Measurements from ENCODE around the gene SVOP. TPM values are rescaled to one million over a fixed set of nuclear protein-coding genes. Genes with fewer than 3 reads are reported as not detected.

SVOP gene
- total RNA-seq, 2 donors from 2014 or later, result 0.10 to 0.12 TPM

GRCh38 chr12:108982621-108983219 lies 38.1 kb downstream of the SVOP start:
- no peak for ATAC-seq
- intact Hi-C loops (cut with DNase I), result no loop called here
- no peak for DNase-seq

DNA sequence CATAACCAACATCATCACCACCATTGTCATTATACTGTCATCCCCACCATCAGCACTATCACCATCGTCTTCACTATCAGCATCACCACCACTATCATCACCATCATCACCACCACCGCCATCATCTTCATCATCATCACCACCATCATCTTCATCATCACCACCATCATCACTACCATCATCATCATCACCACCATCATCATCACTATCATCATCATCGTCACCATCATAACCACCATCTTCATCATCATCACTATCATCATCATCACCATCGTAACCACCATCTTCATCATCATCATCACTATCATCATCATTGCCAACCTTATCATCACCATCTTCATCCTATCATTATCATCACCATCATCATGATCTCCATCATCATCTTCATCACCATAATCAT lies 39.0 kb downstream of the SVOP start:
- no peak for ATAC-seq
- intact Hi-C loops (cut with DNase I), result no loop called here

GRCh38 chr12:108980831-108981618 lies 39.8 kb downstream of the SVOP start:
- ATAC-seq (peak; percentile 89 to 93), DNase-seq (no peak)
- intact Hi-C loops (cut with DNase I), result no loop called here

More for the DNA sequence above, 39.0 kb downstream of the SVOP start:
- no peak for DNase-seq

DNA sequence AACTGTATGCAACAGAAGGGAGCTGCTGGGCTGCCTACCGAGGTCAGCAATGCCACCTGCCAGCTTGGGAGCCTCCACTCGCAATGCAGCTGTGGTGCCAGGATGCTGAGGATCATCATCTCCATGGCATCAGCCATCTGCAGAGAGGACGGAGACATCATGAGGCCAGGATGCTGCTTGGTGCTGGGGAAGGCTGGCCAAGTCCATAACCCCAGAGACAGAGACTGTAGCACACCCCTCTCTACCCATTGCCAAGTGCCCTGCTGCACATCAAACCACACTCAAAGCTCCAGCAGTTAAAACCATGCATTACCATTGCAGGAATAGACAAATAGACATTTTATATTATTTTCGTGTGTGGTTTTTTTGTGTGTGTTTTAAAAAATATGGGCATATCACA lies 43.5 kb downstream of the SVOP start:
- intact Hi-C loops (cut with DNase I), result no loop called here
- DNase-seq, result no peak
- ATAC-seq, result peak in 1 of 2 donors; percentile 66

DNA sequence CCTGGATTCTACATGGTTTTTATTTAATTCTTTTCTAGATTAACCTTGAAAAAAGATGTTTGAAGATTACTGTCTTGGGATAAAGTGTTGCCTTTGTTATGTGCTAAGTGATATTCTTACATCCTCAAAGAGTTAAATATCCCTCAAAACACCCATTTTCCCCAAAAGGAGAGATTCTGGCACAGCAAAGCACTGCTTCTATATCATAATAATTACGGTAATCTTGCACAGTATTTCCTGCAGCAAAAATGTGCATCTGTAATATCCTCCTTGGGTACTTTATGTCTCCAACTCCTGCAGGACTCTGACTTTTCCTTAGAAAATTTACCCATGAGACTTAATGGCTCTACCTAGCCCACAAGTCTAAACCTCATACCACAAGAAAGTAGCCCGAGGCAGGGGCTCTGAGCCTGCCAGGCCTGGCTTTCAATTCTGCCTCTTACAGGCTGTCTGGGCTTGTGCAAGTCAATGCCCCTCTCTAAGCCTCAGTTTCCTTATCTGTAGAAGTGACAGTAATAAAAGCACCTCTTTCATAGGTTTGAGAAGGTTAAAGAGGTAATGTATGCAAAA lies 45.8 kb downstream of the SVOP start:
- ATAC-seq (no peak), DNase-seq (no peak)
- intact Hi-C loops (cut with DNase I), result no loop called here

GRCh38 chr12:108973629-108974152 lies 47.2 kb downstream of the SVOP start:
- ATAC-seq (no peak), DNase-seq (no peak)
- intact Hi-C loops (cut with DNase I), result no loop called here

DNA sequence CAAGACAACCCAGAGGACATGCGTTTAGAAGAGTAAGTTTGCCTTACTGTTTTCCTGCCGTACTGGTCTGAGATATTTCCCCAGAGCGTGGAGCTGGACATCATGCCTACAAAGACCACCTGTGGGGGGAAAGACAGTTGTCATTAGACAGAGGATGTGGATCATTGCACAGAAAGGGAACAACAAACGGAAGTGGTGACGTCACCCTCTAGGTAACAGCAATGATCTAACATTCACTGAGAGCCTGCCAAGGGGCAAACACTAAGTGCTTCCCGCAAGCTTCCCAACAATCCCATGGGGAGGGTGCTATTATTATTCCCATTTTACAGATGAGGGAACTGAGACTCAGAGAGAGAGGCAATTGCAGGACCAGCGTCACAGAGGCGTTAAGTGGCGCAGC lies 48.5 kb downstream of the SVOP start:
- intact Hi-C loops (cut with DNase I), result no loop called here
- ATAC-seq (no peak), DNase-seq (no peak)

DNA sequence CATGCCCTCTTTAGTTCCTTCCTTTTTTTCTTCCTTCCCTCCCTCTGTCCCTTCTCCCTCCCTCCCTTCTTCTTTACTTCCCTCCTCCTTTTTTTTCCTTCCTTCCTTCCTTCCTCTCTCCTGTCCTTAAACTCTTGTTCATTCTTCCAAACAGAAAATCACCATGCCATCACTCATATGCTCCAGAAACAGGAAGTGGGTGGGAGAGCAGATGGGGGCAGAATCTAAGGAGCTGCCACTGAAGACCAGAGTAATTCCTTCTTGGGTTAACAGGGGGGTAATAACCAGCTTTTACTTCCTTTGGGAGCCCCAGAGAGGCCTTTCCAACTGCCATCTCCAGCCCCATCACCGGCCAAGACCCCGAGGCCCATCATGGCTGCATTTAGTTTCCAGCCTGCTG lies 51.2 kb downstream of the SVOP start:
- ATAC-seq (no peak), DNase-seq (no peak)
- intact Hi-C loops (cut with DNase I), result no loop called here

DNA sequence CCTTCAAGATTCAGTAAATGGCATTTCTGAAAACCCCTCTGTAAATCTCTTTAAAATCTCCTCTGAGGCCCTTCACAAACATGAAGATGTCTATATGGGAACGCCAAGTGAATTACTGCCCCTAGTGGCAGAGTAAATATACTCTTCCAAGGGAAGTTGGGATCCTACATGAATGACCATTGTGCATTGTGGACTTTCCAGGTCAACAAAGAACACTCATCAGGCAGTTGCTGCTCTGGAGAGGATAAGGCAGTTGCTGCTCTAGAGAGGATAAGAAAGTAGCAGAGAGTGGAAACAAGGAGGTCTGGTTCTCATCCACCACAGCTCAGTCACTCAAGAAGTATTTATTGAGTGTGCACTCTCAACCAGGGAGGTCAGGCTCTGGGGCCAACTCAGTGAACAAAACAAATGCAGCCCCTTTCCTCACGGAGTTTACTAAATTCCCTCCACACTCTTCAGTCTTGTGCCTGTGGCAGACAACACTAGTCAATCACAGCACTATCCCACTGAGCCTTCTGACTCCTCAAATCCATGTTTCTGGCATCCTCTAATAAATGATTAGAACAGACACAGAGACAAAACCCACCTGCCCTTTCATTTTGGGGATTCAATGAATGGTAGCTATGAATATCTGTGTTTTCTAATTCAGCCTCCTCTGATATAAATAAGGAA lies 52.9 kb downstream of the SVOP start:
- ATAC-seq (no peak), DNase-seq (no peak)
- intact Hi-C loops (cut with DNase I), result no loop called here

DNA sequence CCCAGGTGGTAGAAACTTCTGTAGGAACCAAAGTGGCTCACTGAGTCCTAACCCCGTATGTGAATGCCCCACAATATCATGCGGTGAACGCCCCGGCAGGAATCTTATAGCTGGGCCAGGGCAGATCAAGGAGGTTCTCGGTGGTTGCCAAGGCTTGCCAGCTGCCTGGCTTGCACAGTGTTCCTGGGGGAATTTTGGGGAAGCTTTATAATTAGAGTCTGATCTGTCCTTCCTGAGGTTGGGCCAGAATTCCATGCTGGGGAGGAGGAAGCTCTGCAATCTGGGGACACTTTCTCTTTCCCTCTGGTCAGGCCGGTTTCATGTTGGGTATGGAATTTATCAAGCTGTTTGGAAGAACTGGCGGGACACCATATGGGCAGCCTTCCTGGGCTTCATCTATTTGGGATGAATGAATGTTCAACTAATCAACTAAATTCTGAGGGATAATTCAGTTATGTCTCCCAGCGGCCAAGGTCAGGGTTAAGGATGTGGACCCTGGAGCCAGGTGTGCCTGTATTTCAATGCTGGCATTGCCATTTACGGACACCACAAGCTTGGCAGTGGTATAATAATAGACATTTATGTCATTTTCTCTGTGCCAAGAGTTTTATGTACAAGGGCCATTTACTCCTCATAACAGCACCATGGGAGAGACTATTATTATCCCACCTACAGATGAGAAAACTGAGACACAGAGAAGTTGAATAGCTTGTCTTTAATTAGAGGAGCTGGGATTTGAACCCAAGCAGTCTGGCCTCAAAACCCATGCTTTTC lies 54.3 kb downstream of the SVOP start:
- DNase-seq, result no peak
- peak; percentile 80 to 92 for ATAC-seq
- intact Hi-C loops (cut with DNase I), result no loop called here

DNA sequence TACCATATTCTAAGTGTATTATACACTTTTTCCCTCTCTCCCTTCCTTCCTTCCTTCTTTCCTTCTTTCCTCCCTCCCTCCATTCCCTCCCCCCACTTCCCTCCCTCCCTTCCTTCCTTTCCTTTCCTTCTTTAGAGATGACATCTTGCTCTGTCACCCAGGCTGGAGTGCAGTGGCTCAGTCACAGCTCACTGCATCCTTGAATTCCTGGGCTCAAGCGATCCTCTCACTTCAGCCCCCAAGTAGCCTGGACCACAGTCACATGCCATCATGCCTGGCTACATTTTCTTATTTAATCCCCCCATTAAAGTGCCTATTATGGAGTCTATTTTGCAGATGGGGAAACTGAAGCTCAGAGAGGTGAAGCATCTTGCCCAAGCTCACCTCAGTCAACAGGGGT lies 55.0 kb downstream of the SVOP start:
- no peak for ATAC-seq
- DNase-seq, result no peak
- intact Hi-C loops (cut with DNase I), result no loop called here

GRCh38 chr12:108964371-108965352 lies 56.2 kb downstream of the SVOP start:
- ATAC-seq (no peak), DNase-seq (no peak)
- intact Hi-C loops (cut with DNase I), result no loop called here

- intact Hi-C loops (cut with DNase I), result no loop called here
Measured at GRCh38 chr12:108962256-108962655, 58.6 kb downstream of the SVOP start.

DNA sequence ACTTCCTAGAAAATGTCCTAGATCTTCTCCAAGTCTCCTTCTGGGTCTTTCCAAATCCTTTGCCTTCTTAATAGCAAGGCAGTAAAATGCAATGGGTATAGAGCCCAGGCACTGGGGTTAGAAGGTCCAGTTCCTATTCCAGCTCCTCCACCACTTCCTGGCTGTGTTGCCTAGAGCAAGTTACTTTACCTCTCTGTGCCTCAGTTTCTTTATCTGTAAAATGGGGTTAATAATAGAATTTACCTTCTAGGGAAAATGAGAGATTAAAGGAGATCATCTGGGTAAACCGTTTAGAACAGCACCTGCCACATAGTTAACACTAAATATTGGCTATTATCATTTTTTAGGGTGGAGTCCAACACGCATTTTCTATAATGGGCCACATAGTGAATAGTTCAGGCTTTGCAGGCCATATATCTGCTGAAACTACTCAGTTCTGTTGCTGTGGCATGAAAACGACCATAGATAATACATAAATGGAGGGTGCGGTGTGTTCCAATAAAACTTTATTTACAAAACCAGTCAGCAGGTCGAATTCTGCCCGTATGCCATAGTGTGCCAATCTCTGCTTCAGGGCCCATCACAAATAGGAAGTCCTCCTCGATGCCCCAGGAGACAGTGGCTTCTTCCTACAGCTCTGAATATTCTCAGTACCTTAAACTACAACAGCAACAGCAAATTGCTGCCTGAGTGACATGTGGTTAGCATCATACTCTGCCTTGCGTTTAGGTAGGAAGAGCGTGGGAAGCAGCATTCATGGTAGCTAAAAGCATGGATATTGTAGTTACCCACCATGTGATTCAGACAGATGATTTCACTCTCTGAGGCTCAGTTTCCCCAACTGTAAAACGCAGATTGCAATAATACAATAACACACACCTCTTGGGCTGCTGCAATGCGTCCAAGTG lies 60.9 kb downstream of the SVOP start:
- ATAC-seq, result no peak
- DNase-seq, result no peak
- intact Hi-C loops (cut with DNase I), result loop anchor here in 1 of 2 donors (10.0 kb wide), 2 partner anchors 95 to 155 kb away; no protein-coding TSS in a partner anchor

More at GRCh38 chr12:108962256-108962655, 58.6 kb downstream of the SVOP start:
- DNase-seq (no peak), ATAC-seq (no peak)

DNA sequence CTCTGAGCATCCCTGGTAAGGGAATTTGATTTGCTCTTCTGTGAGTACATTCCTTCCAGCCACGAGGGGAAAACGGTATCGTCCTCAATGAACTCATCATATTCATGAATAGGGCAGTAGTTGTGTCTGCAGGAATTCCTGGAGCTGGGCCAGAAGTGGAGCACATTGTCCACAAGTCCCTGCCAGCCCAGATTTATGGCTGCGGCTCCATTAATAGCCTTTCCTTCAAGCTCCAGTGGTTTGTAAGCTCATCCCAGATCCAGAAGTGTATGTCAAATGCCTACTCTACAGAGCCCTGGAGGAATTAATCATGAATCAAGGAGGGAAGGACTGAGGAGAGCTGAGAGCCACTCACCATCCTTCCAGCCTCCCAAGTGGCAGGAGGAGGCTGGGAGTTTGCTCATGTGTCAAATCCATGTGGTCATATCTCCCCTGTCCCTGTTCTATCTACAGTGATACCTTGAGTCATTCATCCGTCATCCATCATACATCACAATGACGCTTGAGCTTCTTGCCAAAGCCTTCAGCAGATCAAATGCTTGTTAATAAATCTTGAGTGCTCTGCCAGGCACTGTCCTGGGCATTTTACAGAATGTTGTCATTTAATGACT lies 65.5 kb downstream of the SVOP start:
- intact Hi-C loops (cut with DNase I), result loop anchor here in 1 of 2 donors (10.0 kb wide), 2 partner anchors 91 to 151 kb away; no protein-coding TSS in a partner anchor
- ATAC-seq (peak; percentile 53 to 61), DNase-seq (peak; percentile 44)
